ENCODE measurements around the gene JAKMIP3.

Gene JAKMIP3

GRCh38 chr10:132100091-132100481 lies 34.3 kb downstream of the JAKMIP3 start:
- no peak for DNase-seq

GRCh38 chr10:132100556-132101349 lies 35.0 kb downstream of the JAKMIP3 start:
- no peak for DNase-seq

DNA sequence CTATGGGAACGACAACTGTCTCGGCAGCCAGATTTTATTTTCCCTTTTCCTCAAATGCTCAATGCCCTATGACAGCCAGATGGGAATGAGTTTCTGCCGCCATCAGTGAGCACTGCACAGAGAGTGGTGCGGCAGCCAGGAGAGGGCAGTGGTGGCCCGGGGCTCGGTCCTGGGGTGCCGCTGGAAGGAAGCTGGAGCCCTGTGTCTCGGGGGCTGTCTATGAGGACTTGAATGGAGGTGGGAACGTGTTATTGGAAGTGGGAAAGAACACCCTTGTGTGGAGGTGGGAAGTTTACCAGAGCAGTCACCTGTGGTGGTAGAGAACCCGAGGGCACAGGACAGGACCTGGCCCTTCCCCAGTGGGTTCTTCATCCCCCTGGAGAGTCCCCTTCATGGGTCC lies 35.8 kb downstream of the JAKMIP3 start:
- no peak for DNase-seq

DNA sequence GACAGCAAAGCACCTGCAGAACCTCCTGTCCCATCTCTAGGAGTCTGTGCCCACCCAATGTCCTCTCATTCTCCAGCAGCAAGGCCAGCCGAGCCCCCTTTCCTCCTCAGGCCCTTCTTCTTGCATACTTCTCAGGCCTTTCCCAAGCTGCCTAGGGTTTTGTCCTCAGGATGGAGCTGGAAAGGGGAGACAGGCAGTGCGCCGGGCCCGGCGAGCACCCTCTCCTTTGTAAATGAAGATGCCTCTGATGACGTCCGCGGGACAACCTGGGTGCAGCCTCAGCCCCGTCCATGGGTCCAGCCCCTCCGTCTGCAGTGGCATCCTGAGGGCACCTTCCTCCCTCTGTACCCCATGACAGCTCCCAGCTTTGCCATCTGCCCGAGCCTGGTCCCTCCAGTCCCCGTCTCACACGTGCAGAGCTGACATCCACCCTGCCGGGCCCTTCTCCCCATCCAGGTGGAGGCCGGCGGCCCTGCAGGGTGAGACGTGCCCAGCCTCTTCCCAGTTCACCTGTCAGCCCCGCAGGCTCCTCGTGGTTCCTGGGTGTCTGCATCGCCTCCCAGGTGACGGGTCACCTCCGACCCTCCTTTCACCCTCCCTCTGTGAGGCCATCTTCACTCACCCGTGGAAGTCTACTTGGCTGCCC lies 36.4 kb downstream of the JAKMIP3 start:
- no peak for DNase-seq

DNA sequence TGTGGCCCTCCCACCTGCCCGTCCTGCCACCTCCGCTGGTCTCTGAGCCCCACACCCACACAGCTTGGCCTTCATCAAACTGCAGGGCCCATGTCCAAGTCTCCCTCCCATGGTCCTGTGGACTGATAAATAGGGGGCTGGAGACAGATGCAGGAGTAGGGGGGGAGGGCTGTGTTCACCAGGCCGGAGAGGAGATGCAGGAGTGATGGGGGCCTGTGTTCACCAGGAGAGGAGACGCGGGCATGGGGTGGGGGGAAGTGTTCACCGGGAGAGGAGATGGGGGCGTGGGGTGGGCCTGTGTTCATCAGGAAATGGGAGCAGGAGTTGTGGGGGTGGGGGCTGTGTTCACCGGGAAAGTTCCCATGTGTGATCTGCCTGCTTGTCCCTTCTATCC lies 37.0 kb downstream of the JAKMIP3 start:
- DNase-seq, result no peak

DNA sequence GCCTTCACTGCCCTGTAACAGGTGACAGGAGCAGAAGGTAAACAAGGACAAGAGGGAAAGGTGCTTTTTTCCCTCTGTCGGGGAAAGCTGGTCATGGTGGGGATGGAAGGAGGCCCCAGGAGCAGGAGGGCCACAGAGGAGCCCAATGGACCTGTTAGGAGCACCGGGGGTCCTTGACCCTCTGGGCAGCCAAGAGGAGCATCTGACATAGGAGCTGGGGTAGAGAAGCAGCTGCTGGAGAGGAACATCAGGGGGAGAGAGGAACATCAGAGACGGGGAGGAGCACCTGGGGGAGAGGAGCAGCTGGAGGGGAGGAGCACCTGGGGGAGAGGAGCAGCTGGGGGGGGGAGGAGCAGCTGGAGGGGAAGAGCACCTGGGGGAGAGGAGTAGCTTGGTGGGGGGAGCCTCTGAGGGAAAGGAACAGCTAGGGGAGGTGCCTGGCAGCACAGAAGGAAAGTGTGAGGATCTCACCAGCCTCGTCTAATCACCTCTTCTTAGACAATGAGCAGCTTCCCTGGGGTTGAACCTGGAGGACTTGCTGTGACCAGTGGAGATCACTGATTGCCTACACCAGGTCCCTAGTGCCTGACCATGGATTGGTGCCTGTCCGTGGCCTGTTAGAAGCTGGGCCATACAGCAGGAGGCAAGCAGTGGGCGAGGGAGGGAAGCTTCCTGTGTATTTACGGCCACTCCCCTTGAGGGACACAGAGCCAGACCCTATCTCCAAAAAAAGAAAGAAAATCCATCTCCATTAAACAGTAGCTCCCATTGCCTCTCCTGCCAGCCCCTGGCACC lies 37.6 kb downstream of the JAKMIP3 start:
- no peak for DNase-seq

- no peak for DNase-seq
These were observed 38.3 kb downstream of the JAKMIP3 start for GRCh38 chr10:132104062-132104461.

DNA sequence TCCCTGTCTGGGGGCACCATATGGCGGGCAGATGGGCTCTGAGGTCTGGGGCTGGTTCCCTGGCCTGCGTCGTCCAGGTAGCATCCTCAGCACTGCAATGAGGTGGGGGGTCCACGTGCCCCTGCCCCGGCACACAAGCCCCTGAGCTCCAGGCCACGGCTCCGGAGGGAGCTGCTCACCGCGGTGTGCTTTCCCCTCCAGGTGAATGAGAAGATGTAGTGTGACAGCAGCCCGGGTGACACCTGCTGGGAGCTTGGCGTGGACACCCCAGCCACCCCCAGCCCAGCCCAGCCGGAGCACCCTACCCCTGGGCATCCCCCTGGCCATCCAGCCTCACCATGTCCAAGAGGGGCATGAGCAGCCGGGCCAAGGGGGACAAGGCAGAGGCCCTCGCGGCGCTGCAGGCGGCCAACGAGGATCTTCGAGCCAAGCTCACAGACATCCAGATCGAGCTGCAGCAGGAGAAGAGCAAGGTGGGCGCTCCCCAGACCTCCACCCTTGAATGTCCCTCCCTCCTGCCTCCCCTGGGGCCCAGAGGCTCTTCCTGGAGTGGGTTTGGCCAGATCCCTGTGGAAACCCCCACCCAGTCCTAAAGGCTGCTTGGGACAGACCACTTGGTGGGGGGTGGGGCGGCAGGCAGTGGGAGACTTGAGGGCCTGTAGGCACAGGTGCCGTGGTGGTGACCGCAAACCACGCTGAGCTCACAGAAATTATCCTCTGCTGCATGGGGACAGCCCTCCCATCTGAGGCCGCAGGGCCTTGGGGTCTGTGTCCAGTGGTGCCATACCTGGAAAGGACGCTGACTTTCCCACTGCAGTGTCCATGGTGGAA lies 38.9 kb downstream of the JAKMIP3 start:
- no peak for DNase-seq

DNA sequence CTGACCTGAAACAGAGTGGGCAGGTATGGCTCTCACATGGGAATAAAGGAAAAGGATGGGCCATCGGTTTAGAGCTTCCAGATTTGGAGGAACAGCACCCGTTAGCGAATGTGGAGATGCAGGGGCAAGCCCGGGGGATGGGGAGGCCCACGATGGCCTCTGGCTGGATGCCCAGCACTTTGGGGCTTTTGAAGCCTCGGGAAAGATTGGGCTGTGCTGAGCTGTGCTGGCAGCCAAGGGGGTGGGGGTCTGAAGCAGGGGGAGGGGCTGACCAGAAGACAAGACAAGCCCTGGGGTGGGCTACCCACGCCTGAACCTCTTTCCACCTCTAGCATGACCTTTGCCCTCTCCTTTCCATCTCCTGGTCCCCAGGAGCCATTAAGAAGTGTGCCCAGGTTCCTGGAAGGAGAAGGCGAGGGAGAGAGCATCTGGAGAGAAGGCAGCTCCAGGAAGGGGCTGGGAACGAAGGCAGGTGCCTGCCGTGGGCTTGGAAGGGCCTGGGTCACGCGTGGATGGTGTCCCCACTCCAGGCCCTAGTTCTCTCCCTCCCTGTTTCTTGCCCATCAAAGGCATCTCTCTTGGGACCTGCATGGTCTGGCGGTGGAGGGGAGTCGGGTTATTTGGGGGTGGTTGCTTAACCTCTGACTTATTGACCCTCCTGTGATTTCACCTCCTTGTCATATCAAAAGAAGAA lies 39.7 kb downstream of the JAKMIP3 start:
- DNase-seq, result no peak

DNA sequence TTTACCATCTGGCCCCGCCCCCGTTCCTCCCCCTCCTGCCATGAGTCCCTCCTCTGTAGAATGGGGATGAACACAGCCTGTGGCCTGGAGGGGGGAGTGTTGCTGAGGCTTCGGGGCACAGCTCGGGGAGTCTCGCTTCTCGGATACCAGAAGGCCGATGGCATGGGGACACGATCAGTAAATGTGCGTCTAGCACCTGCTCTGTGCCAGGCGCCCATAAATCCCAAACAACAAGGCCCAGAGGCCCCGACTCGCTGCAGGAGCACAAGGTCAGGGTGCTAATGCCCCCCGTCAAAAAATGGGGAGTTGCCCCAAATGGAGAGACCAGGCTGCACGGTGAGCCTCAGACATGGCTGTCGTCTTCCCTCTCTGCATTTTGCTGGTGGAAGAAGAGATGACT lies 40.7 kb downstream of the JAKMIP3 start:
- DNase-seq, result no peak

DNA sequence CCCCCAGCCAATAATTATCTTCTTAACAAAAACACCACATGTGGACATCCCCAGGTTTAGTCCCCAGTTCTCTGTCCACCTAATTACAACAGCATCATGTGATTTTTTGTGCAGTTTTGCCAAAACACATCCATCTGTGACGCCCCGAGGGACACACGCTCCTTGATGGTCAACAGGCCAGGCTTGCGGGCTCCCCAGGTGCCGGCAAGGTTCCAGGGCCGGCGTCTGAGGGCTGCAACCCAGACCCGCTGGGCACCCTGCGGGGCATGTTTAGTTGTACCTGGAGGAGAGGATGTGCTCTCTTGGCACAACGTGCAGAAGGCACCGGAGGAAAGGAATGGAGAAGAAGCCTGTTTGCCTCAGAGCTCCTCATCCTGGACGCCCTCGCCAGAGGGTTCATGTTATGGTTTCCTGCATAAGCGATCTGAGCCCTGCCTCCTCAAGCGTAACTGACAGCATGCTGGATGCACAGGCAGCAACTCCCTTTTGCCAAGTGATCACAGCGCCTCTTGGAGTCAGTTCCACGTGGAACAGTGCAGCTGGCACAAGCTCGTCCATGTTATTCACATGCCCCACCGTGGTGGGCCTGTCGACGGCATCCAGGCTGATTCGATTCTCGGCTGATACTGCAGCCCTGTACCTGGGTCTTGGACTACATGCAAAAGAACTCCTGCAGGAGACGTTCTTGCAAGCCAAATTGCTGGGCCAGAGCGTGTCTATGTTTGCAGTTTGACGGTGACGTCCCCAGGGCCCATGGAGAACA lies 41.6 kb downstream of the JAKMIP3 start:
- DNase-seq, result no peak

GRCh38 chr10:132107949-132108877 lies 42.5 kb downstream of the JAKMIP3 start:
- DNase-seq, result no peak

- DNase-seq, result no peak
These were observed 43.8 kb downstream of the JAKMIP3 start for GRCh38 chr10:132109341-132110110.

- no peak for DNase-seq
These were observed 44.4 kb downstream of the JAKMIP3 start for GRCh38 chr10:132110111-132110521.

GRCh38 chr10:132110713-132111112 lies 45.0 kb downstream of the JAKMIP3 start:
- no peak for DNase-seq

DNA sequence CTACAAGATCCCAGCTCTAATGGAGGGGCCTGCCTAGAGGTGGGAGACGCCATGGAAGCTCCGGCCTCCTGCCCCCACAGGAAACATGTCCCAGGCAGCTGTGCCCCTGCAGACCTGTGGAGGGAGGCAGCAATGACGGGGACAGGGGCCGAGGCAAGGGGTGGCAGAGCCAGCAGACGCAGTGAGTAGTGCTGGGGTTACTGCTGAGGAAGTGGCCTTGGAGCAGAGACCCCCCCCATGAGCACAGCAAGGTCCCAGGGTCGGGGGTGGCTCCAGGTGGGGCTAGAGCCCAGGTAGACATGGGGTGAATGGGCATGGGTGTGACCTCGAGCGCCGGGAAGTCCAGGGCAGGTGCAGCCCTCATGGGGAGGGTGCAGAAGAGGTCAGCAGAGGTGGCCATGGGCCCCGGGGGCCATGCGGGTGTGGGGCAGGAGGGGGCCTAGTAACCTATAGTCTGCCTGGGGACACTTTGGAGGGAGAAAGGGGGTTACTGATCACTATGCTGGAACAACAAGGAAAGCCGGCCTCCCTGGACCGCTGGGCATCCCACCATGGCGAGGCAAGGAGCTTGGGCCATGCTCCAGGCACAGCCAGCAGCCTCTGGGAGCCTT lies 45.5 kb downstream of the JAKMIP3 start:
- no peak for DNase-seq

DNA sequence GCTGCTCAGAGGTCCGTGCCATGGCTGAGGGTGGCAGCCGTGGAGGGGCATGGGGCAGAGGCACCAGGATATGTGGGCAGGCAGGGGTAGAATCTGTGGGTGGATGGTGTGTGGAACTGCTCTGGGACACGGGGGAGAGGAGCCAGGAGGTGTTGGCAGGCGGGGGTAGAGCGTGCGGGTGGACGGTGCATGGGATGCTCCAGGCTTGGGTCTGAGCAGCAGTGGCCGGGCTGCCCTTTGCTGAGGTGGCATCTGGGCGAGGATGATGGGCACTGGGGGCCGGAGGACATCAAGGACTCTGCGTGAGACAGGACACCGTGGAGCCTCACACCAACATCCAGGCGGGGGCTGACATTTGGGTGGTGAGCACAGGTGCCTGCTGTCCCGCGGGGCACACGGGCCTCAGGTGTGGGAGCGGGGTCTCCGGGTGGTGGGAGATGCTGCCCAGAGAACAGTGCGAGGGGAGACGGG lies 46.2 kb downstream of the JAKMIP3 start:
- DNase-seq, result no peak

GRCh38 chr10:132112611-132113010 lies 46.9 kb downstream of the JAKMIP3 start:
- no peak for DNase-seq

GRCh38 chr10:132113206-132113605 lies 47.5 kb downstream of the JAKMIP3 start:
- no peak for DNase-seq

Data from NCI-H446 (cell line).